Measurements from ENCODE around the gene GNPTG.
A peak's percentile ranks its signal among the peaks of the same experiment; 100 is the strongest.
"Not testable (repeated sequence)": the region's sequence is repeated elsewhere in the genome, so short reads cannot be mapped to it uniquely, and the experiment has no call there.

The GNPTG gene

GRCh38 chr16:1320097-1320496, 31.6 kb upstream of the GNPTG start:
- DNase-seq = no peak

- DNase-seq = no peak
Observed at GRCh38 chr16:1320658-1321240, 31.0 kb upstream of the GNPTG start.

- no peak for DNase-seq
Observed at GRCh38 chr16:1322407-1322806, 29.3 kb upstream of the GNPTG start.

GRCh38 chr16:1323296-1324239, 28.2 kb upstream of the GNPTG start:
- peak; percentile 41 for DNase-seq

- DNase-seq = no peak
Observed at GRCh38 chr16:1324286-1324826, 27.4 kb upstream of the GNPTG start.

- DNase-seq = no peak
Observed at GRCh38 chr16:1325261-1325660, 26.5 kb upstream of the GNPTG start.

GRCh38 chr16:1325673-1326371, 25.9 kb upstream of the GNPTG start:
- no peak for DNase-seq

- no peak for DNase-seq
Observed at GRCh38 chr16:1326391-1326790, 25.3 kb upstream of the GNPTG start.

- DNase-seq = no peak
Observed at GRCh38 chr16:1326946-1327618, 24.6 kb upstream of the GNPTG start.

- DNase-seq = no peak
Observed at GRCh38 chr16:1327619-1327947, 24.1 kb upstream of the GNPTG start.

GRCh38 chr16:1328136-1328535, 23.6 kb upstream of the GNPTG start:
- not testable (repeated sequence) for DNase-seq

- DNase-seq = not testable (repeated sequence)
Observed at GRCh38 chr16:1328961-1329360, 22.8 kb upstream of the GNPTG start.

- DNase-seq = no peak
Observed at GRCh38 chr16:1330260-1330914, 21.3 kb upstream of the GNPTG start.

- DNase-seq = no peak
Observed at GRCh38 chr16:1330931-1331711, 20.6 kb upstream of the GNPTG start.

- DNase-seq = peak; percentile 70
Observed at GRCh38 chr16:1331712-1332617, 19.8 kb upstream of the GNPTG start.

GRCh38 chr16:1332618-1333148, 19.0 kb upstream of the GNPTG start:
- DNase-seq = no peak

GRCh38 chr16:1333149-1333812, 18.4 kb upstream of the GNPTG start, which contains the start of gene BAIAP3:
Gene BAIAP3, plus strand, starts transcription at chr16:1333645. Its CDS starts 4,905 bp downstream, at chr16:1338550.
- DNase-seq = no peak

- no peak for DNase-seq
Observed at GRCh38 chr16:1333854-1334700, 17.7 kb upstream of the GNPTG start.

- DNase-seq = no peak
Observed at GRCh38 chr16:1334739-1335138, 17.0 kb upstream of the GNPTG start.
